ENCODE results near the gene SLC5A11. TPM values are rescaled to one million over a fixed set of nuclear protein-coding genes. Genes with fewer than 3 reads are reported as not detected.

The SLC5A11 gene
- total and polyA plus RNA-seq, 3 donors from 2014 or later: 0.39 to 1.3 (median 0.78) TPM

GRCh38 chr16:24944206-24944605 is 98.4 kb downstream of the SLC5A11 start:
- intact Hi-C loops (cut with DNase I; ENCODE audit: low total_unique reads): no loop called here

GRCh38 chr16:24946155-24946554 is 100.4 kb downstream of the SLC5A11 start:
- Histone ChIP-seq H3K9me3 (no peaks in the 10 kb centered on the region), H3K4me3 (no peak overlapping the region), H3K27me3 (no peaks in the 10 kb centered on the region), H3K36me3 (ENCODE audit: low read depth, missing control alignments) (no peaks in the 10 kb centered on the region), H3K4me1 (no peaks in the 10 kb centered on the region), H3K27ac (no peak overlapping the region)
- no peak for DNase-seq
- no peak for TF ChIP-seq POLR2A (IDR thresholded peaks at IDR 0.05)
- TF ChIP-seq CTCF (IDR thresholded peaks at IDR 0.05): no peak
- intact Hi-C loops (cut with DNase I; ENCODE audit: low total_unique reads): no loop called here
- 88 to 89% methylated on average over 6 of the region's 6 CpGs for WGBS, 2 donors

More at GRCh38 chr16:24944206-24944605, 98.4 kb downstream of the SLC5A11 start:
- Histone ChIP-seq H3K27ac (no peak overlapping the region), H3K4me3 (no peak overlapping the region), H3K27me3 (no peaks in the 10 kb centered on the region), H3K36me3 (ENCODE audit: low read depth, missing control alignments) (no peaks in the 10 kb centered on the region), H3K4me1 (no peaks in the 10 kb centered on the region), H3K9me3 (no peaks in the 10 kb centered on the region)
- 82 to 92% methylated on average over 3 of the region's 3 CpGs for whole genome bisulfite sequencing, 2 donors
- no peak for DNase-seq
- TF ChIP-seq CTCF (IDR thresholded peaks at IDR 0.05) (no peak), POLR2A (IDR thresholded peaks at IDR 0.05) (no peak)

GRCh38 chr16:24950275-24950674 is 104.5 kb downstream of the SLC5A11 start:
- no peak for DNase-seq
- H3K4me3 ChIP-seq: no peak overlapping the region
- H3K27me3 ChIP-seq: no peaks in the 10 kb centered on the region
- 83 to 93% methylated on average over 5 of the region's 5 CpGs for WGBS, 2 donors
- H3K9me3 ChIP-seq: no peaks in the 10 kb centered on the region
- intact Hi-C loops (cut with DNase I; ENCODE audit: low total_unique reads): no loop called here
- H3K36me3 ChIP-seq (ENCODE audit: low read depth, missing control alignments): no peaks in the 10 kb centered on the region
- no peak overlapping the region for H3K27ac ChIP-seq
- no peak for TF ChIP-seq POLR2A (IDR thresholded peaks at IDR 0.05)
- TF ChIP-seq CTCF (IDR thresholded peaks at IDR 0.05): no peak
- H3K4me1 ChIP-seq: no peaks in the 10 kb centered on the region

- no peaks in the 10 kb centered on the region for H3K4me1 ChIP-seq
- no peak overlapping the region for H3K27ac ChIP-seq
- intact Hi-C loops (cut with DNase I; ENCODE audit: low total_unique reads): no loop called here
Measured at GRCh38 chr16:24953306-24953705, 107.5 kb downstream of the SLC5A11 start.

More at GRCh38 chr16:24953306-24953705, 107.5 kb downstream of the SLC5A11 start:
- WGBS, 2 donors: 92 to 93% methylated on average over 6 of the region's 6 CpGs
- H3K9me3 ChIP-seq: no peaks in the 10 kb centered on the region
- DNase-seq: no peak
- no peaks in the 10 kb centered on the region for H3K36me3 ChIP-seq (ENCODE audit: low read depth, missing control alignments)
- no peak overlapping the region for H3K4me3 ChIP-seq
- TF ChIP-seq POLR2A (IDR thresholded peaks at IDR 0.05): no peak
- no peak for TF ChIP-seq CTCF (IDR thresholded peaks at IDR 0.05)
- no peaks in the 10 kb centered on the region for H3K27me3 ChIP-seq

All from testis (tissue), 3 donors.